Astrocyte (in vitro differentiated cells and primary cell): Measurements from ENCODE around the gene GTF2H3. TPM values are rescaled to one million over a fixed set of nuclear protein-coding genes. Genes with fewer than 3 reads are reported as not detected.

ENCODE experiments used
- DNase-seq: peaks from one replicate; pipeline ENCODE4 v3.0.0-alpha.2; 2010; ENCODE audit warnings: low read depth
- FAIRE-seq: peaks from 2 replicates; lab custom pipeline; 2011; peaks lifted over from hg19 to GRCh38; lab: Jason Lieb, UNC
- H2AFZ ChIP-seq: 2 replicates; pipeline ENCODE4 v1.6.0; 2012; ENCODE audit warnings: low read depth, low read length, inconsistent platforms
- H3K27ac ChIP-seq: 2 replicates; pipeline ENCODE4 v1.5.1; 2011; ENCODE audit warnings: low read depth, low read length, inconsistent platforms
- H3K27me3 ChIP-seq: 2 replicates; pipeline ENCODE4 v1.6.0; 2011; ENCODE audit warnings: low read length, inconsistent platforms; ENCODE audit not compliant: insufficient read depth
- H3K36me3 ChIP-seq: 2 replicates; pipeline ENCODE4 v1.5.1; 2011; ENCODE audit warnings: low read length, inconsistent platforms; ENCODE audit not compliant: insufficient read depth
- H3K4me1 ChIP-seq: 2 replicates; pipeline ENCODE4 v1.5.1; 2011; ENCODE audit warnings: low read length, inconsistent platforms; ENCODE audit not compliant: insufficient read depth
- H3K4me2 ChIP-seq: 2 replicates; pipeline ENCODE4 v1.6.0; 2012; ENCODE audit warnings: low read length, inconsistent platforms
- H3K4me3 ChIP-seq: 2 replicates; pipeline ENCODE4 v1.5.1; 2011; ENCODE audit warnings: low read depth, mild to moderate bottlenecking, low read length, inconsistent platforms; ENCODE audit not compliant: insufficient read depth
- H3K79me2 ChIP-seq: 2 replicates; pipeline ENCODE4 v1.6.0; 2012; ENCODE audit warnings: mild to moderate bottlenecking, low read length, inconsistent platforms; ENCODE audit not compliant: insufficient read depth
- H3K9ac ChIP-seq: 2 replicates; pipeline ENCODE4 v1.6.0; 2012; ENCODE audit warnings: mild to moderate bottlenecking, low read length, inconsistent platforms
- H3K9me3 ChIP-seq: 2 replicates; pipeline ENCODE4 v1.5.1; 2012; ENCODE audit warnings: low read depth, mild to moderate bottlenecking, low read length, inconsistent platforms; ENCODE audit not compliant: insufficient read depth
- H4K20me1 ChIP-seq: 2 replicates; pipeline ENCODE4 v1.6.0; 2012; ENCODE audit warnings: low read length, inconsistent platforms; ENCODE audit not compliant: insufficient read depth
- H3K27ac Mint-ChIP-seq: one replicate; pipeline ENCODE4 v1.8.0; 2021; ENCODE audit warnings: mild to moderate bottlenecking, mixed read lengths; ENCODE audit not compliant: unreplicated experiment
- H3K27me3 Mint-ChIP-seq: one replicate; pipeline ENCODE4 v1.8.0; 2021; ENCODE audit warnings: low read depth, mixed read lengths; ENCODE audit not compliant: unreplicated experiment
- H3K36me3 Mint-ChIP-seq: one replicate; pipeline ENCODE4 v1.8.0; 2021; ENCODE audit warnings: low read depth, mixed read lengths; ENCODE audit not compliant: unreplicated experiment
- H3K4me1 Mint-ChIP-seq: one replicate; pipeline ENCODE4 v1.8.0; 2021; ENCODE audit warnings: low read depth, mixed read lengths; ENCODE audit not compliant: unreplicated experiment
- H3K4me3 Mint-ChIP-seq: one replicate; pipeline ENCODE4 v1.8.0; 2021; ENCODE audit warnings: mild to moderate bottlenecking, moderate library complexity, mixed read lengths; ENCODE audit not compliant: unreplicated experiment
- H3K9me3 Mint-ChIP-seq: one replicate; pipeline ENCODE4 v1.8.0; 2021; ENCODE audit warnings: mild to moderate bottlenecking, mixed read lengths; ENCODE audit not compliant: unreplicated experiment
- EZH2 ChIP-seq: IDR thresholded peaks from 2 replicates; pipeline ENCODE4 v1.6.1; 2012; ENCODE audit warnings: mild to moderate bottlenecking, low read length, inconsistent platforms; ENCODE audit not compliant: insufficient read depth
- total RNA-seq: library from RNA; stranded (reverse); gene quantifications from 2 replicates; pipeline ENCODE4 v1.2.1, GENCODE V29; 2021
- TF ChIP-seq, protein P1 (sequence below): IDR thresholded peaks from 2 replicates; pipeline ENCODE4 v1.5.1; 2011; ENCODE audit warnings: low read depth, mild to moderate bottlenecking, inconsistent platforms, low read length, moderate library complexity; ENCODE audit not compliant: insufficient read depth

The GTF2H3 gene
- total RNA-seq, 1 donor from 2014 or later = 41.2 TPM

DNA sequence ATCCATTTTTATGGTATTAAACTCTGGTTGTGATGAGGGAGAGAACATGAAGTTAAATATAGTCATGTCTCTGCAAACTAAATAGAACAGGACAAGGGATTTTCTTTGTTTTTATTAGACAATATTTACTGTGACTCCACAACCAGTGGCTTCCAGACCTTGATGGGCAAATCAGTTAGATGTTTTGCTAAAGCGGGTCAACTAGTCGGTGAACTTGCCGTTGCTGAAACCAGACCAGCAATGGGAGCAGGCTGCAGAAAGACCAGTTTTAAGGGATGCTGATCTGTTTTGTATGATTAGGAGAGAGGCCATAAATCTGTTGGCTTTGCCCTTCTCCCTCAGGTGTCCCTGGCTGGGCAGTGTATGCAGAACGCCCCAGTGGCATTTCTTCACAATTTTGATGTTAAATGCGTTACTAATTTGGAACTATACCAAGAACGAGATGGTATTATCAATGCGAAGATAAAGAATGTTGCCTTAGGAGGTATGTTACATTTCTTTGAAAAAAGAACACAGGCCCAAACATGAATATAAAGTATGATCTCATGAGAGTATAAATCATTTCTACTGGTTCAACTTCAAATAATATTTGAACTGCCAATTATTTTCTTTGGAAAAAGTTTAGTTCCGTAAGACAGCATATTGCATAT, 56.7 kb downstream of the GTF2H3 start:
- Histone ChIP-seq H3K4me1 (no peaks in the 10 kb centered on the region), H3K9me3 (no peaks in the 10 kb centered on the region), H3K4me2 (no peak overlapping the region), H3K79me2 (no peaks in the 10 kb centered on the region), H3K27ac (no peak overlapping the region), H3K36me3 (peaks cover 3% of the 10 kb centered on the region), H4K20me1 (no peaks in the 10 kb centered on the region), H3K27me3 (no peaks in the 10 kb centered on the region), H3K4me3 (no peak overlapping the region), H3K9ac (no peak overlapping the region), H2AFZ (no peak overlapping the region)
- Mint-ChIP-seq H3K4me3 (no peak overlapping the region), H3K27me3 (no peaks in the 10 kb centered on the region), H3K4me1 (no peaks in the 10 kb centered on the region), H3K9me3 (no peaks in the 10 kb centered on the region), H3K27ac (no peak overlapping the region), H3K36me3 (peaks cover 5% of the 10 kb centered on the region)
- FAIRE-seq = no peak
- no peak for TF ChIP-seq EZH2
- TF ChIP-seq, protein P1, sequence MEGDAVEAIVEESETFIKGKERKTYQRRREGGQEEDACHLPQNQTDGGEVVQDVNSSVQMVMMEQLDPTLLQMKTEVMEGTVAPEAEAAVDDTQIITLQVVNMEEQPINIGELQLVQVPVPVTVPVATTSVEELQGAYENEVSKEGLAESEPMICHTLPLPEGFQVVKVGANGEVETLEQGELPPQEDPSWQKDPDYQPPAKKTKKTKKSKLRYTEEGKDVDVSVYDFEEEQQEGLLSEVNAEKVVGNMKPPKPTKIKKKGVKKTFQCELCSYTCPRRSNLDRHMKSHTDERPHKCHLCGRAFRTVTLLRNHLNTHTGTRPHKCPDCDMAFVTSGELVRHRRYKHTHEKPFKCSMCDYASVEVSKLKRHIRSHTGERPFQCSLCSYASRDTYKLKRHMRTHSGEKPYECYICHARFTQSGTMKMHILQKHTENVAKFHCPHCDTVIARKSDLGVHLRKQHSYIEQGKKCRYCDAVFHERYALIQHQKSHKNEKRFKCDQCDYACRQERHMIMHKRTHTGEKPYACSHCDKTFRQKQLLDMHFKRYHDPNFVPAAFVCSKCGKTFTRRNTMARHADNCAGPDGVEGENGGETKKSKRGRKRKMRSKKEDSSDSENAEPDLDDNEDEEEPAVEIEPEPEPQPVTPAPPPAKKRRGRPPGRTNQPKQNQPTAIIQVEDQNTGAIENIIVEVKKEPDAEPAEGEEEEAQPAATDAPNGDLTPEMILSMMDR = no peak
- no peak for DNase-seq

DNA sequence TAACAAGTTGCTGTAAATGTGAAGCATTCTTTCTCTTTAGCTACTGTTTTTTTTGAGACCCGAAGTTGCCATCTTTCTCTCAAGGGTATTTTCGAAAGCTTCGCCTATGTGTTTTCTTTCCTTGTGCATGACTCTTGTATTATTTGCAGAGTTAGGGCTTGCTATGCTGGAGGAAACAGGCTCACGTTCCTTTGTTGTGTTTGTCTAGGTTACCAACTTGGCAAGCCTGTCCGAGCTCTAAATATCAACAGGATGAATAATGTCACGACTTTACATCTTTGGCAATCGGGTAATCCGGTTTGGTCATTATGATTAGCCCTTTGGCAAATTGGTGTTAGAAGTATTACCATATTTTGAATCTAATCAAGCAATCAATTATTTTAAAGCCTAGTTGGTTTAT, 62.6 kb downstream of the GTF2H3 start:
- Histone ChIP-seq H3K4me3 (no peak overlapping the region), H3K4me2 (no peak overlapping the region), H3K27ac (no peak overlapping the region), H3K79me2 (no peaks in the 10 kb centered on the region), H4K20me1 (no peaks in the 10 kb centered on the region), H3K27me3 (no peaks in the 10 kb centered on the region), H3K36me3 (peaks cover 7% of the 10 kb centered on the region), H3K9ac (no peak overlapping the region), H2AFZ (no peak overlapping the region), H3K9me3 (no peaks in the 10 kb centered on the region), H3K4me1 (no peaks in the 10 kb centered on the region)
- no peak for FAIRE-seq
- no peak overlapping the region for H3K27ac Mint-ChIP-seq
- peaks cover 2% of the 10 kb centered on the region for H3K36me3 Mint-ChIP-seq
- DNase-seq = no peak
- H3K4me1 Mint-ChIP-seq = no peaks in the 10 kb centered on the region
- H3K4me3 Mint-ChIP-seq = no peak overlapping the region
- TF ChIP-seq, protein P1 = no peak
- no peak for TF ChIP-seq EZH2
- no peaks in the 10 kb centered on the region for H3K27me3 Mint-ChIP-seq
- no peaks in the 10 kb centered on the region for H3K9me3 Mint-ChIP-seq

DNA sequence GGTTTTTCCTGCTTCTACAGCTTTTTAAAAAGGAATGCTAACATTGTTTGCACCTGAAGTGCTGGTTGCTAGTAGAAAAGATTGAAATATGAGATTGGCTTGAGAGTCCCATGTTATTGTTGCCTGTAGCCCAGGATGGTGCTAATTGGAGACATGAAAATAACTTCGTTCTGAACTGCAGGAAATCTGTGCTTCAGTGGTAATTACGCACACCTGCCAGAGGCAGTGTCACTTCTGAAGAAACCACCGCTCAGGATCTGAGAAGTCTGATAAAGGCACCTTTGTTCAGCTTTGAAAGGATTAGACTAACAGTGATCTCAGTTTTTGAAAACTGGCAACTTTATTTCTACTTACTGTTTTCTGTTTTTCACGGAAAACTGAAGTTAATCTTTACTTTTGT, 63.0 kb downstream of the GTF2H3 start:
- Histone ChIP-seq H3K79me2 (no peaks in the 10 kb centered on the region), H3K36me3 (peaks cover 7% of the 10 kb centered on the region), H4K20me1 (no peaks in the 10 kb centered on the region), H3K27ac (no peak overlapping the region), H3K9ac (no peak overlapping the region), H3K4me2 (no peak overlapping the region), H3K9me3 (no peaks in the 10 kb centered on the region), H3K4me3 (no peak overlapping the region), H3K4me1 (no peaks in the 10 kb centered on the region), H3K27me3 (no peaks in the 10 kb centered on the region), H2AFZ (no peak overlapping the region)
- H3K27me3 Mint-ChIP-seq = no peaks in the 10 kb centered on the region
- no peaks in the 10 kb centered on the region for H3K9me3 Mint-ChIP-seq
- H3K4me1 Mint-ChIP-seq = no peaks in the 10 kb centered on the region
- no peak overlapping the region for H3K4me3 Mint-ChIP-seq
- H3K27ac Mint-ChIP-seq = no peak overlapping the region
- no peak for TF ChIP-seq EZH2
- TF ChIP-seq, protein P1 = no peak
- DNase-seq = no peak
- FAIRE-seq = no peak
- peaks cover 2% of the 10 kb centered on the region for H3K36me3 Mint-ChIP-seq
